H1 (cell line): ENCODE results near the gene DTL. TPM values are rescaled to one million over a fixed set of nuclear protein-coding genes. Genes with fewer than 3 reads are reported as not detected.

Experiments
- CTCF ChIA-PET: fragments of 300-600 bp; sonication (Branson Sonifier 250); formaldehyde crosslinking; loops from one replicate; lab custom pipeline; 2021; ENCODE audit not compliant: partially characterized antibody; lab: Charles Lee
- POLR2A ChIA-PET: fragments of 300-600 bp; sonication (Branson Sonifier 250); formaldehyde crosslinking; loops from one replicate; lab custom pipeline; 2021; ENCODE audit warnings: inconsistent platforms; ENCODE audit not compliant: partially characterized antibody; lab: Charles Lee
- DNase-seq, 2 experiments: peaks; one replicate each; pipeline versions ENCODE4 v3.0.0 to v3.0.0-alpha.2; 2010 to 2022; ENCODE audit warnings: low spot score in 2 of 2, low read depth in 1 of 2, mixed read lengths in 1 of 2
- FAIRE-seq: peaks from 2 replicates; lab custom pipeline; 2011; peaks lifted over from hg19 to GRCh38; lab: Jason Lieb, UNC
- H2AFZ ChIP-seq: 2 replicates; pipeline ENCODE4 v1.8.1; 2012; ENCODE audit warnings: low read length, inconsistent platforms
- H2AK5ac ChIP-seq: 2 replicates; pipeline ENCODE4 v1.6.1; 2013; ENCODE audit warnings: low read depth, low read length
- H2BK120ac ChIP-seq: replicated peaks from 2 replicates; pipeline ENCODE3; 2013; ENCODE audit warnings: low read depth, low read length, inconsistent platforms
- H2BK12ac ChIP-seq: 2 replicates; pipeline ENCODE4 v1.6.1; 2013; ENCODE audit warnings: low read depth, low read length
- H2BK15ac ChIP-seq: 2 replicates; pipeline ENCODE4 v1.6.1; 2013; ENCODE audit warnings: low read length
- H2BK20ac ChIP-seq: 2 replicates; pipeline ENCODE4 v1.6.1; 2013; ENCODE audit warnings: low read length
- H2BK5ac ChIP-seq: 2 replicates; pipeline ENCODE4 v1.6.1; 2013; ENCODE audit warnings: low read depth, low read length
- H3K14ac ChIP-seq: 2 replicates; pipeline ENCODE4 v1.6.1; 2013; ENCODE audit warnings: inconsistent platforms; ENCODE audit not compliant: insufficient read length
- H3K18ac ChIP-seq: 2 replicates; pipeline ENCODE4 v1.6.1; 2013; ENCODE audit warnings: low read length; ENCODE audit errors: extremely low read depth
- H3K23ac ChIP-seq: 2 replicates; pipeline ENCODE4 v1.6.1; 2013; ENCODE audit warnings: inconsistent platforms; ENCODE audit not compliant: insufficient read length
- H3K23me2 ChIP-seq: 2 replicates; pipeline ENCODE4 v1.6.1; 2013; ENCODE audit warnings: low read depth, low read length
- H3K27ac ChIP-seq: 2 replicates; pipeline ENCODE4 v1.6.1; 2011; ENCODE audit warnings: low read depth, low read length, inconsistent platforms
- H3K27me3 ChIP-seq, 4 experiments: replicated peaks in 1 of 4; 1 replicate in 1 of 4; 2 replicates in 3 of 4; pipeline versions ENCODE4 v1.6.1 to v1.8.1; 2011 to 2013; ENCODE audit warnings: low read length in 3 of 4, mild to moderate bottlenecking in 3 of 4, inconsistent platforms in 2 of 4, mixed read lengths in 2 of 4, moderate library complexity in 1 of 4; ENCODE audit not compliant: control insufficient read depth in 3 of 4, insufficient read depth in 3 of 4; ENCODE audit errors: extremely low read depth in 1 of 4
- H3K36me3 ChIP-seq, 4 experiments: 2 replicates each; pipeline versions ENCODE4 v1.6.1 to v1.8.1; 2011 to 2013; ENCODE audit warnings: mild to moderate bottlenecking in 4 of 4, low read length in 3 of 4, moderate library complexity in 2 of 4, control low read depth in 1 of 4, inconsistent platforms in 1 of 4; ENCODE audit not compliant: insufficient read depth in 4 of 4, control insufficient read depth in 2 of 4
- H3K4ac ChIP-seq: replicated peaks from 2 replicates; pipeline ENCODE3; 2013; ENCODE audit warnings: low read length, low read depth, mixed read lengths, inconsistent platforms; ENCODE audit not compliant: insufficient read length
- H3K4me1 ChIP-seq, 4 experiments: replicated peaks in 1 of 4; 1 replicate in 1 of 4; 2 replicates in 3 of 4; pipeline versions ENCODE4 v1.6.1 to v1.8.1; 2011 to 2013; ENCODE audit warnings: low read length in 3 of 4, inconsistent platforms in 2 of 4, mixed read lengths in 1 of 4; ENCODE audit not compliant: insufficient read depth in 4 of 4, control insufficient read depth in 3 of 4
- H3K4me2 ChIP-seq, 2 experiments: 2 replicates each; pipeline versions ENCODE4 v1.6.1 to v1.8.1; 2011 to 2013; ENCODE audit warnings: low read depth in 2 of 2, low read length in 2 of 2, control low read depth in 1 of 2, inconsistent platforms in 1 of 2, mild to moderate bottlenecking in 1 of 2; ENCODE audit not compliant: insufficient read depth in 1 of 2
- H3K4me3 ChIP-seq, 4 experiments: fragments of 200-600, 300-600 bp in 1 of 4; sonication (generic), shearing (Covaris generic), sonication (Bioruptor Twin) in 1 of 4; 2 replicates each; pipeline versions ENCODE4 v1.5.1 to v1.8.1; 2011 to 2016; ENCODE audit warnings: low read length in 4 of 4, low read depth in 3 of 4, control low read depth in 2 of 4, inconsistent platforms in 2 of 4, mild to moderate bottlenecking in 2 of 4, mixed read lengths in 1 of 4, moderate library complexity in 1 of 4; ENCODE audit not compliant: insufficient read depth in 2 of 4; ENCODE audit errors: extremely low read depth in 1 of 4
- H3K56ac ChIP-seq: replicated peaks from 2 replicates; pipeline ENCODE3; 2013; ENCODE audit warnings: low read depth, mild to moderate bottlenecking, mixed read lengths, low read length, inconsistent platforms; ENCODE audit not compliant: insufficient read length
- H3K79me1 ChIP-seq: 2 replicates; pipeline ENCODE4 v1.6.1; 2013; ENCODE audit warnings: low read depth, low read length, control low read depth
- H3K79me2 ChIP-seq, 2 experiments: 2 replicates each; pipeline versions ENCODE4 v1.6.1 to v1.8.1; 2012 to 2013; ENCODE audit warnings: low read length in 2 of 2, mild to moderate bottlenecking in 2 of 2, inconsistent platforms in 1 of 2; ENCODE audit not compliant: insufficient read depth in 2 of 2, control insufficient read depth in 1 of 2
- H3K9ac ChIP-seq, 4 experiments: replicated peaks in 1 of 4; 1 replicate in 1 of 4; 2 replicates in 3 of 4; pipeline versions ENCODE4 v1.6.1 to v1.8.1; 2011 to 2013; ENCODE audit warnings: low read depth in 3 of 4, low read length in 3 of 4, control low read depth in 2 of 4, mild to moderate bottlenecking in 2 of 4, moderate library complexity in 2 of 4, inconsistent platforms in 1 of 4; ENCODE audit errors: extremely low read depth in 1 of 4
- H3K9me3 ChIP-seq, 2 experiments: 2 replicates each; pipeline versions ENCODE4 v1.6.1 to v1.8.1; 2012 to 2013; ENCODE audit warnings: mild to moderate bottlenecking in 2 of 2, moderate library complexity in 2 of 2, control low read depth in 1 of 2, inconsistent platforms in 1 of 2, low read depth in 1 of 2, low read length in 1 of 2, mixed read lengths in 1 of 2; ENCODE audit not compliant: insufficient read depth in 2 of 2
- H4K20me1 ChIP-seq, 2 experiments: replicated peaks in 1 of 2; 2 replicates each; pipeline versions ENCODE3 to v1.8.1; 2011 to 2013; ENCODE audit warnings: inconsistent platforms in 2 of 2, low read length in 2 of 2, mild to moderate bottlenecking in 1 of 2; ENCODE audit not compliant: insufficient read depth in 2 of 2, control insufficient read depth in 1 of 2
- H4K5ac ChIP-seq: 2 replicates; pipeline ENCODE4 v1.6.1; 2013; ENCODE audit warnings: low read length, low read depth, mixed read lengths, inconsistent platforms; ENCODE audit not compliant: insufficient read length
- H4K8ac ChIP-seq: 2 replicates; pipeline ENCODE4 v1.8.0; 2013; ENCODE audit warnings: mild to moderate bottlenecking, moderate library complexity, low read length, inconsistent platforms; ENCODE audit not compliant: insufficient read depth; ENCODE audit errors: extremely low read depth
- H4K91ac ChIP-seq: replicated peaks from 2 replicates; pipeline ENCODE3; 2013; ENCODE audit warnings: low read length, mixed read lengths, inconsistent platforms; ENCODE audit not compliant: insufficient read length
- BACH1 ChIP-seq: IDR thresholded peaks from 2 replicates; pipeline ENCODE4 v1.6.1; 2012; ENCODE audit warnings: low read length, improper control_type of control experiment
- BRCA1 ChIP-seq: IDR thresholded peaks from 2 replicates; pipeline ENCODE4 v1.6.1; 2012; ENCODE audit warnings: low read depth, low read length, improper control_type of control experiment
- CTBP2 ChIP-seq: IDR thresholded peaks from 2 replicates; pipeline ENCODE4 v1.7.0; 2011; ENCODE audit warnings: borderline replicate concordance, mild to moderate bottlenecking, moderate library complexity, mixed read lengths, low read length; ENCODE audit not compliant: insufficient read depth, insufficient read length
- E2F6 ChIP-seq: IDR thresholded peaks from 2 replicates; pipeline ENCODE4 v1.6.1; 2012; ENCODE audit warnings: inconsistent platforms
- EGR1 ChIP-seq: IDR thresholded peaks from 2 replicates; pipeline ENCODE4 v1.6.1; 2011; ENCODE audit warnings: low read depth, low read length, borderline replicate concordance
- POLR2A ChIP-seq, 2 experiments: IDR thresholded peaks; 1 replicate in 1 of 2; 2 replicates in 1 of 2; pipeline ENCODE4 v1.6.1; 2011; ENCODE audit warnings: low read depth in 2 of 2, low read length in 2 of 2, mild to moderate bottlenecking in 2 of 2; ENCODE audit errors: control extremely low read depth in 1 of 2
- RAD21 ChIP-seq, 2 experiments: IDR thresholded peaks in 1 of 2; conservative IDR thresholded peaks in 1 of 2; 2 replicates each; pipeline ENCODE4 v1.6.1; 2011; ENCODE audit warnings: low read depth in 2 of 2, low read length in 2 of 2, improper control_type of control experiment in 1 of 2, inconsistent platforms in 1 of 2, mild to moderate bottlenecking in 1 of 2, moderate library complexity in 1 of 2
- RBBP5 ChIP-seq: IDR thresholded peaks from 2 replicates; pipeline ENCODE4 v1.7.1; 2012; ENCODE audit warnings: low read depth, mild to moderate bottlenecking, inconsistent platforms, low read length, moderate library complexity, borderline replicate concordance
- ZNF274 ChIP-seq: IDR thresholded peaks from 2 replicates; pipeline ENCODE4 v1.7.0; 2012; ENCODE audit warnings: low read length, borderline replicate concordance; ENCODE audit errors: extremely low read depth
- WGBS, 2 experiments: shearing (Covaris generic) in 1 of 2; methylation state at CpG; one replicate each; pipeline versions ENCODE4 v1.1.6 to v1.1.7; 2013 to 2015; ENCODE audit warnings: low lambda C conversion rate in 2 of 2, mixed read lengths in 2 of 2, inconsistent platforms in 1 of 2, low coverage in 1 of 2, missing lambda C conversion rate in 1 of 2; ENCODE audit not compliant: insufficient replicate concordance in 2 of 2, insufficient coverage in 1 of 2, insufficient read length in 1 of 2; ENCODE audit errors: extremely low coverage in 1 of 2, missing lambda C conversion rate in 1 of 2; 5-methylcytosine and 5-hydroxymethylcytosine counted together
- polyA plus RNA-seq, 7 experiments: library from polyadenylated mRNA; depleted of rRNA in 3 of 7; stranded (reverse) in 5 of 7; unstranded in 2 of 7; fragments of >200 nt in 5 of 7; fragments of 200-250 nt in 2 of 7; gene quantifications; 1 replicate in 5 of 7; 2 replicates in 1 of 7; 4 replicates in 1 of 7; pipeline versions ENCODE4 v1.2.1 to v1.2.3, GENCODE V29; 2011 to 2013; ENCODE audit warnings: missing spikeins in 2 of 7, mixed read lengths in 2 of 7
- total RNA-seq: library from RNA; stranded (reverse); fragmentation: NEBNext Ultra II Directional; extraction: Animal tissue kit (Norgen Biotek cat#: 25700); gene quantifications from 2 replicates; pipeline ENCODE4 v1.2.1, GENCODE V29; 2021

DTL gene
- total and polyA plus RNA-seq, 2 of the 8 experiments (the other 6 are each of a cell fraction or from before 2014, with no cell fraction given) = 36.0 to 46.9 TPM

- CTCF ChIA-PET = interaction anchor here (0.9 to 1.4 kb wide), 2 partner anchors 28 to 220 kb away, joined by 3 to 4 read pairs; partner anchors contain the start of genes DTL and INTS7
- no peak overlapping the region for H4K8ac ChIP-seq
- no peak for DNase-seq
- H2BK15ac ChIP-seq = no peak overlapping the region
- no peaks in the 10 kb centered on the region for H3K4me1 ChIP-seq
- H3K4me2 ChIP-seq = no peak overlapping the region
- H4K5ac ChIP-seq = no peak overlapping the region
- H3K23ac ChIP-seq = no peak overlapping the region
- no peak overlapping the region for H4K91ac ChIP-seq
- H3K23me2 ChIP-seq = no peaks in the 10 kb centered on the region
- no peak overlapping the region for H3K14ac ChIP-seq
- H3K79me2 ChIP-seq = no peaks in the 10 kb centered on the region
- H3K27me3 ChIP-seq = no peaks in the 10 kb centered on the region
- TF ChIP-seq RBBP5 = no peak
- TF ChIP-seq ZNF274 = no peak
- no peak for TF ChIP-seq BRCA1
- no peak for TF ChIP-seq E2F6
- no peak for TF ChIP-seq EGR1
- TF ChIP-seq BACH1 = no peak
- no peak for TF ChIP-seq CTBP2
- no peak for TF ChIP-seq RAD21 (IDR thresholded peaks at IDR 0.05 in 1 of 2, conservative IDR thresholded peaks at IDR 0.05 in 1 of 2; ENCODE audit: low read depth in 2 of 2, low read length in 2 of 2)
- no peak for TF ChIP-seq POLR2A (IDR thresholded peaks at IDR 0.05; ENCODE audit: control extremely low read depth in 1 of 2, low read depth in 2 of 2, low read length in 2 of 2)
- TF ChIP-seq, all 59 proteins: peak for 0
- POLR2A ChIA-PET = no interaction called here
- no peak overlapping the region for H3K27ac ChIP-seq
- no peak overlapping the region for H3K56ac ChIP-seq
- H3K4me3 ChIP-seq = no peak overlapping the region
- H2AK5ac ChIP-seq = no peak overlapping the region
- H3K9me3 ChIP-seq = no peaks in the 10 kb centered on the region
- H2BK5ac ChIP-seq = no peak overlapping the region
- no peak overlapping the region for H3K4ac ChIP-seq
- H3K18ac ChIP-seq = no peak overlapping the region
- H2BK20ac ChIP-seq = no peak overlapping the region
- H2BK12ac ChIP-seq = no peak overlapping the region
- WGBS, 2 experiments = 90% methylated on average over 4 of the region's 4 CpGs; no CpG with 5 or more reads in 1 of the 2 experiments
- peaks cover 0 to 16% (median 10%) of the 10 kb centered on the region in 4 experiments; a peak in 5 of 8 replicates for H3K36me3 ChIP-seq
- no peaks in the 10 kb centered on the region for H3K79me1 ChIP-seq
- no peak overlapping the region for H3K9ac ChIP-seq
- H4K20me1 ChIP-seq = peaks cover 0 to 2% of the 10 kb centered on the region in 2 experiments
- no peak overlapping the region for H2AFZ ChIP-seq
- no peak for FAIRE-seq
- H2BK120ac ChIP-seq = no peak overlapping the region
These were observed 28.4 kb upstream of the DTL start for GRCh38 chr1:212007178-212007577.
